ENCODE results near the gene TBR1.

TBR1 gene

DNA sequence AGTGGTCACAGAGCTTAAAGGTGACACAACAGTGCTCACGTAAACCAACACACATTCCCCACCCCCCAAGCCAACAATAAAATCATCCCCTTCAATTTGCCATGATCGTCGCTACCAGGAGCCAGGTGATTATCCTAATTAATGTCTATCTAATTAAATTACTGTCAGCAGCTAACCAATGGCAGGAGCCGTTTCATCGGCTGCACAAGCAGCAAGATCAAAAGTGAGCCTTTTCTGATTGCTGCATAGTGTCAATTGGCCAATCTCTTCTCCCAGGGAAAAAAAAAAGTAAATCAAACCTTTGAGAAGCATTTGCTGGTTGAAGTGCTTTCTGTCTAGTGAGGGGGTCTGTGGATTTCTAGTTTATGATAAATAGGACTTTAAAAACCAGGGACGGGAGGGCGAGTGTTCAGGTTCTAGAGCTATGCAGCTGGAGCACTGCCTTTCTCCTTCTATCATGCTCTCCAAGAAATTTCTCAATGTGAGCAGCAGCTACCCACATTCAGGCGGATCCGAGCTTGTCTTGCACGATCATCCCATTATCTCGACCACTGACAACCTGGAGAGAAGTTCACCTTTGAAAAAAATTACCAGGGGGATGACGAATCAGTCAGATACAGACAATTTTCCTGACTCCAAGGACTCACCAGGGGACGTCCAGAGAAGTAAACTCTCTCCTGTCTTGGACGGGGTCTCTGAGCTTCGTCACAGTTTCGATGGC lies at the start of gene TBR1:
Gene TBR1 (plus strand): TSS at position 311 of the 721 bp plus-strand sequence. CDS start 114 bp downstream, at position 425.
- no peak for DNase-seq (ENCODE audit: low read depth)

DNA sequence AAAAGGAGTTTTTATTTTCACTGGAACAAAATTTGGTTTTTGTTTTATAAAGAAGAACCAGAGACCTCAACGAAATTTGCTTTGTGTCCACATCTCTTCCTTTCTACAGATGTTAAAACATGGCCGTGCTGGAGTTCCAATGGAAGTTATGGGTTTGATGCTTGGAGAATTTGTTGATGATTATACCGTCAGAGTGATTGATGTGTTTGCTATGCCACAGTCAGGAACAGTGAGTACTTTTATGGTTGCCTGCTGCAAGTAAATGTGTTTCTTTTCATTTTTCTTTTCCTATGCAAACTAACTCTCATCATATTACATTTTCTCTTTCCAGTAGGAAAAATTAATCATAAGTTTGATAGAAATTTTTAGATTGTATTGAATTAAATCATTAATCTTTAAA lies 48.4 kb upstream of the TBR1 start:
- no peak for DNase-seq (ENCODE audit: low read depth)

DNA sequence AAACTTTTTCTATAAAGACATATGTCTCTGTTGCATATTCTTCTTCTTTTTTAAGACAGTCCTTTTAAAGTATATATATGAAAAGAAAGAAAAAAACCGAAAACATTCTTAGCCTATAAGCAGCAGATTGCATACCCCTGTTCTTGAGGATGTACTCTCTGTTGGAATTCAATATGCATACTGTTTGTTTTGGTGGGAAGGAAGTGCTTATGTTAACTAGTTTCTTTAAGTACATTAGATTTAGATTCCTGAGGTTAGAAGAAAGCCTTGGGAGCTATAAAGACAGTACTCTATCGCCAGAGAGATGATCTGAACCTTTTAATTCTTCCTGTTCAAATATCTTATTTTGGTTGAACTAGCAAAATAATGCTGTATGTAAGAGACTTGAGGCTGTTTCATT lies 46.8 kb upstream of the TBR1 start:
- no peak for DNase-seq (ENCODE audit: low read depth)

DNA sequence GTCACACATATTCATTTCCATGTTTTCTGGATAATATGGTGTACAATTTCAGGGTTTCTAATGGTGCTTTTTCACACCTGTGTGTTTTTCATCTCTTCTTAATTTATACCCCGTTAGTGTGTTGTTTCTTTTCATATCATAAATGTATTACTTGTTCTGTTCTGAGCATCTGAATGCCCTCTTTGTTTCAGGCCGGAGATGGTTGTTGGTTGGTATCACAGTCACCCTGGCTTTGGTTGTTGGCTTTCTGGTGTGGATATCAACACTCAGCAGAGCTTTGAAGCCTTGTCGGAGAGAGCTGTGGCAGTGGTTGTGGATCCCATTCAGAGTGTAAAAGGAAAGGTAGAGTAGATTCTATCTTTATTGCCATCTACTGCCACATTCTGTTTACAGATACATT lies 45.1 kb upstream of the TBR1 start:
- DNase-seq (ENCODE audit: low read depth), result no peak

DNA sequence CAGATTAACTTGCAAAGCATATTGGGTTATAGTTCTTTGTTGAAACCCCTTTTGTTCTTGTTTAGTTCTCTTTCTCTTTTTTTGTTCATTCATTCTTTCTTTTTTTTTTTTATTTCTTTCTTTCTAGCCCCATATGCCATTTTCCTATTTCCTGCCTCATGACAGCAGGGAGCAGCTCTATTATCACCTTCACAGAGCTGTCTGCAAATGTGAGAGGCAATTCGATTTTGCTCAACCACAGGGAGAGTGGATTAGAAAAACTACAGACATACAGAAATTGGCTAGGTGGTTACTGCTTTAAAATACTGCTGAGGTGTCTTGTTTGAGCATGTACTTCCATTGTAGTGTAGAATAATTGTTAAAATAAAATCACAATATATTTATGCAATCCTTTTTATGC lies 44.2 kb upstream of the TBR1 start:
- DNase-seq (ENCODE audit: low read depth), result no peak

DNA sequence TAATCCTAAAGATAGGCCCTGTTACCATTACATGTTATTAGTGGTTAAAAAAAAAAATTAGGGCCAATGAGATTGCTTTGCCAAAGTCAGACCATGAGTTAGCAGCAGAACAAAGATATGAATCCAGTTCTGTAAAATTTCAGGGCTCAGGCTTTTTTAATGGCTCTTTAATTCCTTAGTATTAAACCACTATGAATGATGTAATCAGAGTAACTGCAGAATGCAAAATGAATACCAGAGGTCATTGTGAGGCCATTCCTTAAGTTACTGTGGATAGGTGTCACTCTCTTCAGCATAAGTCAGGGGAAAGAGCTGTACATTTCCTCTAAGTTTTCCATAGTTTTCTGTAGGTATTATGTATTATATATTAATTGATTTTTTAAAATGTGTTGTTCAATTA lies 42.2 kb upstream of the TBR1 start:
- DNase-seq (ENCODE audit: low read depth), result no peak

DNA sequence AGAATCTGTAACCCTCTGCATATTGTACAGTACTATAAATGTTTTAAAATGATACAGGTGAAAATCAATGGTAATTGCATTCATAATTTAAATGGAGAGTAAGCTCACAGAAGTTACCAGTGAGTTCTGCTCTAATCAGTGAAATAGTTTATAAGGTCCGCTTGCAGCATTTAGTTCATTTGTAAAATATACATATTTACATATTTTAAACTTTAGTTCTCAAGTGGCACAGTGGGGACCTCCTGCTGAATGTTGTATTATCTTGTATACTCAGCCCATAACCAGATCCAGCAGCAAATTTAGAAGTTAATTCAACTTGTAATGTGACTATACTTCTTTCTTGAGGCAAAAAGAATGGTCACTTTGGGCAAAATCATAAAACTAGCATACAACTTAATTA lies 41.7 kb upstream of the TBR1 start:
- no peak for DNase-seq (ENCODE audit: low read depth)

DNA sequence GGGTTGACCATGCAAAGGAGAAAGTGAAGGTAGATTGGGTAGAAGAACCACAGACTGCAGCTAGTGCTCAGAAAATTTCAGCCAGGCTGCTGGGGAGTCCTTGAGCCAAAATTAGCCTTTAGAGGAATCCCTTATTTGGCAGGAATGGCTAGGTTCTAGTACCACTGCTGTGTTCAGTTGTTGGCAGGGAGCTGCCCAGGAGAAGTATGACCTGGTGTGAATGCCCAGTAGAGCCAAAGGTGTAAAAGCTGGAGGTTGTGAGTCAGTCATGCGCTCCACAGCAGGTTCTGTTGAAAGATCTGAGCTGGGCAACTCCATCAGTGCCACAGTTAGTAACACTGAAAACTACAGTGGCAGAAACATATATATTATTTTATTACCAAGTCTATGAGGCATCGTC lies 36.4 kb upstream of the TBR1 start:
- DNase-seq (ENCODE audit: low read depth), result no peak

DNA sequence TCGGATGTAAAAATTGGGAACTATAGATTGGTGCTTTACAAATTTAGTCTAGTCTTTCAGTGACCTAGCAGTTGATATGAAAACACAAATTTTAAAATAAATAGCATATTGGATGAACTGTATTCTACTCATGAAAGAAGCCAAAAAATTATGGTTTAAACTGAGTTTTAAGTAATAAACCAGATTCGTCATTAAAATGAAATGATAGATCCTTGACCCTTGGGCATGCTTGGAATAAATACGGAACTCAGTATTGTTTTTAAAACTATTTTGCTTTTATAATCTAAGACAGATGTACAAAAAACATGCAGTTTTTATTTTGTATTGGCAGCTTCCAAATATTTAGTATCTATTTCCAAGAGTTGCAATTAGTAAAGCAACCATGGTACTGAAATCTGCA lies 34.6 kb upstream of the TBR1 start:
- DNase-seq (ENCODE audit: low read depth), result no peak

DNA sequence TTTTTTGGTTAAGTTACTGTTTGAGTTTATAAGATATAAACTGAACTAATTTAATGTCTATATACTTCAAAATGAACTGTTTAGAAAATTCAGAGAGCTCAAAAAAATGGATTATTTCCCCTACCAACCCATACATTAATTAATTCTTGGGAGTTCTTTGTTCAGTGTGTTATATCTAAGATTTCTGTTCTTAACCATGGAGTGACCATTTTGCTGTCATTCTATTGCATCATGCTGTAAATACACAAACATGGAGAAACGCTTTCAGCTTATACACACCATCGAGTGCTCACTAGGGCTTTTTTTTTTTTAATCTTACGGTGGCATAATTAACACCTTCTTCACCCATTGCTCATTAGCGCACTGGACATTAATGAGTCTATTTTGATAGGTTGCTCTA lies 33.4 kb upstream of the TBR1 start:
- DNase-seq (ENCODE audit: low read depth), result no peak

DNA sequence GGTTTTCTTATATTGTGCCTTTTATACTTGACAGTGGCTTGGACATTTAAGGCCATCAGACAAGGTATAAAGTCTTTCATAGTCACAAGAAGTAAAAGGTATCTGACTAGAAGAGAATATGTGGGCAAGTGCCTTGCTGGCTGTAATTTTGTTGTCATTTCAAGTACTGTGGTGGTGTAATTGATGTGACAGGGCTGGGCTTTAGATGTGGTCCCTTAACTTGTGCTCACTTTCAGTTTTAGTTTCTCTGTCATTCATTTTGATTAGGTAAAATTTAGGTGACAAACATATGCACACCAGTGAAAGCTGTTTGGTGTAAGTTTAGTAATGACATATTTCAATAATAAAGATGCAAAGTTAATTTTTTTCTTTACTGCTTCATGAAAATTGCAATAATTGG lies 31.2 kb upstream of the TBR1 start:
- DNase-seq (ENCODE audit: low read depth), result no peak

DNA sequence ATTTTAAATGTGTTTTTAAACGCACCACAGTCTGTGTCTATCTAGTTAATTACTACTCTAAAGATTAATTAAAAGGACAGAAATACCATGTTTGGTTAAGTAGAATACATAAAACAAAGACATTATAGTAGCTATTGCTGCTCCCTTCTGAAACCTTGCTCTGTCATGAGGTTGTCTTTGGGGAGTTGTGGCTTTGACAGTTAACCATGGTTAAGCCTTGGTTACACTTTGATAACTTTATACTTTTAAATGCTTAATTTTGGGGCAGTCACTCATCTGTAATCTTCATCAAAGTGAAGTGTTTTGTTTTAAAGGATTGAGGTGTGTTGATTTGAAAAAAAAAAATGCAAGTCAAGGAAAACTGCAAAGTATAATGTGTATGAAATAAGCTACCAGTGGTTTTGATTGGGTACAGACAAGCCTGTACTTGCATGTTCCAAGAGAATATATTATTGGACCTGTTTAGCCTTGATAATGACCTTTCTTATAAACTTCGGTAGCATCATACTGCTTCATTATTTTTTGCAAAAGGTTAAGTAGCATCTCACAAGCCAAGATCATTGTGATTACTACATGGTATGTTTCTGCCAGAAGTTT lies 29.8 kb upstream of the TBR1 start:
- no peak for DNase-seq (ENCODE audit: low read depth)

DNA sequence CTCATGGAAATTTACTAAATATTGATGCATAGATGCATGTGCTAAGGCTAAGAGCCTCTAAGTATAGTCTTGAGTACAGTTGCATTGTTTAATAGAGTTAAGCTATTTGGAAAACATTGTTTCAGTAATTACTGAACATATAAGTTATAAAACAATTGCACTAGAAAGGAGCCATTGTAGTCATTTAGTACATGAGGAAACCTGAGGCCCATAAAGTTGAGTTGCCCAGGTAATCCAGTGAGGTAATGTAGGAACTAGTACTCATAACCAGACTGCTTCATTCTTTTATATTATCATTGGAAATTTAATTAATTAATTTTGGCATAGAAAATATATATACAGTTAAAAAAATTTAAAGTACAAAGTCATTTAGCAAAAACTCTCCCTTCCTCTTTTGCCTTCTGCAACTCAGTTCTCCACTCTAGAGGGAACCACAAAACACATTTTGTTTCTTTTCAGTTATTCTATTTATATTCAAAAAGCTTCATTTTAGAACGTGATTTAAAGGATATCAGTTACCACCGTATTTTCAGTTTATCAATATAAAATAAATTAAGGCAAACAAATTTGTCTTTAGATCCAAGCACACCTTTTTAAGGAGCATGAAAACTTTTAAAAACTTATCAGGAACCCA lies 27.8 kb upstream of the TBR1 start:
- DNase-seq (ENCODE audit: low read depth), result no peak

DNA sequence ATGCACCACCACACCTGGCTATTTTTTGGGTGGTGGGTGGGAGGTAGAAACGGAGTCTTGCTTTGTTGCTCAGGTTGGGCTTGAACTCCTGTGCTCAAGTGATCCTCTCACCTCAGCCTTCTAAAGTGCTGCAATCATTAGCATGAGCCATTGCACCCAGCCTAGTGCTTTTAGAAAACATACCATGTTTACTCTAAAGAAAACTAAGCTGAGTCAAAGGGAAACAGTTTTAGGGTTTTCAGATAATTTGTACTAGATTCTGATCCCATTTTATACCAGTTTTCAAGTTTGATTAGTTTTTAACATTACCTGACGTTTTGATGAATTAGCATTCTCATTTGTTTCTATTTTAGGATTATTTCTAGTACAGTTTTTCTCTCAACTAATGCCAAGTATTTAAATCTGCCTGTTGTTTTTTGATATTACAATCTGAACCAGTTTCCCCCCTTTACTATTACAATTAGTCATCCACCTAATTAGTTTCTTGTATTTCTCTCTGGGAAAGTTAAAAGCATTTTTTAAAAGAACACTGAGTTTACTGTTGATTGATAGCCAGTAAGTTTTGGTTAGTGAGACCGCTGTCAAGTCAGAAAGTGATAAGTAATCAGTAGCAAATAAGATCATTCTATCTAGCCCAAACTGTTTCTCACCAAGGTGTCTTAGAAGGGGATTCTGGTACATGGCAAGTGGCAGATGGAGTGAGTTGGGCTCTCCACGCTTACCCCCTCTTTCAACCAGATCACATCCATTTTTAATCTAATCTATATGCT lies 24.2 kb upstream of the TBR1 start:
- DNase-seq (ENCODE audit: low read depth), result no peak

DNA sequence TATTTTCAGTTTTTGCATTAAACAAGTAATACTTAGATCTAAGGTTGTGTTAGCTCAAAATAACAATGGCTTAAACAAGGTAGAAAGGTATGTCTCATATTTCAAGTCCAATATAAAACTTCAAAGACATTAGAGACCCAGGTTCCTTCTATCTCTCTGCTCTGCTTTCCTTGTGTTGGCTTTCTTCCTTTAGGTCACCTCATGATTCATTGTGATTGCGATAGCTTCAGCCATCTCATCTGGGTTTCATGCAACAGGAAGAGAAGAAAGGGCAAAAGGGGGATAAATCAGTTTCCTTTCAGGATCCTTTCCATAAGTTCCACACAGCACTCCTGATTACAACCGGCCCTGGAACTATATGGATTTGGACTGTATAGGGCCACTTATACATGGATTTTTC lies 16.0 kb upstream of the TBR1 start:
- no peak for DNase-seq (ENCODE audit: low read depth)

DNA sequence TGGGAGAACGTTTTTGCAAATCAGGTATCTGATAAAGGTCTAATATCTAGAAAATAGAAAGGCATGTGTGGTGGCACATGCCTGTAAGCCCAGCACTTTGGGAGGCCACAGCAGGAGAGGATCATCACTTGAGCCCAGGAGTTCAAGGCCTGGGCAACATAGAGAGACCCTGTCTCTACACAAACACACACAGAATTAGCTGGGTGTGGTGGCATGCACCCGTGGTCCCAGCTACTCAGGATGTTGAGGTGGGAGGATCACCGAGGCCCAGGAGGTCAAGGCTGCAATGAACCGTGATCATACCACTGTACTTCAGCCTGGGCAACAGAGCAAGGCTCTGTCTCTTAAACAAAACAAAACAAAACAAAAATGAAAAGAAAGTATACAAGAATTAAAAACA lies 13.8 kb upstream of the TBR1 start:
- DNase-seq (ENCODE audit: low read depth), result no peak

DNA sequence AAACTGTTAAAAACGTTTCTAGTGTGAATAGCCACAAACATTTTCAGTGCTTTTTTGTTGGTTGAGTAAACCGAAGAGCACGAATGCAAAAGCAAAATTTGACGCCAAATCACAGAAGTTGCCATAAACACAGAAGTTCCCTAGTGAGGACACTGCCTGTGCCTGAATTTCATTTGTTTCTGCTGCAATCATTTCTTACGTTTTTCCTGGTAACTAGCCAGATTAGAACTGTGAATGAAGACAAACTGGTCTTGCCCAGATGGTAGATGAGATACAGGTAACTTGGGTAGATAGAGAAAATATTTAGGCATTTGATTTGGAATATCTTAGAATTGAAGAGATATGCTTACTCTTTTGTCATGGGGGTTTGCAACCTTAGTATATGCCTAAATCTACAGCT lies 9.8 kb upstream of the TBR1 start:
- no peak for DNase-seq (ENCODE audit: low read depth)

DNA sequence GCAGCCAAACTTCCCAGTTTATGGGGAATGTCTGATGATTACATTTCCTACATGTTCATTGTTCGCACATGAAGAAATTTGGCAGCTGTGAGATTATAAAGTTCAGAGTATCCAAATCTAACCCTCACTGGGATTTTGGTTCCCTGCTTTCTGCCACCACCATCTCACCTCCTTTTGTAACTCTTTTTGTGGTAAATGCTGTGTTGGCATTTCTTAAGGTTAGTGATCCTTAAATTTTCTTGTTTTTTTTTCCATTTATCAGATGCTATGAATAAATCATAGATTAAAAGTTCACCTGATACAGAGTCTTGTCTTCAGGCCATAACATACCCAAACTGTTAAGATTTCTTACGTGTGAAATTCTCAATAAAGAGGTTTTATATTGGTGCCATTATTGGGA lies 8.5 kb upstream of the TBR1 start:
- DNase-seq (ENCODE audit: low read depth), result no peak

DNA sequence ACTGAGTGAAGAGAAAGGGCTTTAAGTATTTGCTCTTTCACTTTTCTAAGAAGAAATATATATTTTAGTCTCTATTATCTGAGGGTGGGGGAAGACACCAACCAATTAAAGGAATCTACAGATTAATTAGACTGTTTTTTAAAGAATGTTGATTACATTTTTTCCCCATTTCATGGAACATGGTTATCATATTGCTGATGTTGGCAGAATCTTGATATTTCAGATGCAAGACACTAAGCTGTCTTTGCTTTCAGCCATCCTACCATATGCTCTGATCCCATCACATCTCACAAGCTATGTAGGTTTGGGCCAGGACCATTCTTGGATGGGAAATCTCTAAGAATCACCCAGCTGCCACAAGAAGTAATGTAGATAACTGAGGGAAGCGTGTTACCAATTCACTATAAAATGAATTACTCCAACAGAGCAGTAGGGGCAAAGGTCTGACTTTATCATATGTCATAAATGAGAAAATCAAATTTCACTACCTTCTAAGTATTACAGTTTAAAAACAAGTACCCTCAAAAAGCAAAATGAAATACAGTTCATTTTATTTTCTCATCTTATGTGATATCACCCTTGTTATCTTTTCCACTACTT lies 6.7 kb upstream of the TBR1 start:
- no peak for DNase-seq (ENCODE audit: low read depth)

DNA sequence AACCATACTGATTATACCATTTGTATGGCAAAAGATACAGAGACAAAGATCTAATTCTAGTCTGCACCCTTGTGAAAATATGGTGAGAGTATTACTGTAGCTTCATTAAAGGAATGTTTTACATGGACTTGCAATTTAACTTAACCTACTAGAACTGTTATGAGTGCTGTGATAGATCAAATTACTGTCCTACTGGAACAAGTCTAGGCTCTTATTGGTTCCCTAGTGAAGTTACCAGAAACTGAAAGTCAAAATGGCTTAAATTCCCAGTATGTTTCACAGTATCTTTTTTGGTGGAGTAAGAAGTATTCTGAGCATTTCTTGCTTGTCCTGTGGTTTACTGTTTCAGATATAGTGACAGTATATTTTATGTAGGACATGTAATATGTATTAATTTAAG lies 3.8 kb upstream of the TBR1 start:
- no peak for DNase-seq (ENCODE audit: low read depth)

DNA sequence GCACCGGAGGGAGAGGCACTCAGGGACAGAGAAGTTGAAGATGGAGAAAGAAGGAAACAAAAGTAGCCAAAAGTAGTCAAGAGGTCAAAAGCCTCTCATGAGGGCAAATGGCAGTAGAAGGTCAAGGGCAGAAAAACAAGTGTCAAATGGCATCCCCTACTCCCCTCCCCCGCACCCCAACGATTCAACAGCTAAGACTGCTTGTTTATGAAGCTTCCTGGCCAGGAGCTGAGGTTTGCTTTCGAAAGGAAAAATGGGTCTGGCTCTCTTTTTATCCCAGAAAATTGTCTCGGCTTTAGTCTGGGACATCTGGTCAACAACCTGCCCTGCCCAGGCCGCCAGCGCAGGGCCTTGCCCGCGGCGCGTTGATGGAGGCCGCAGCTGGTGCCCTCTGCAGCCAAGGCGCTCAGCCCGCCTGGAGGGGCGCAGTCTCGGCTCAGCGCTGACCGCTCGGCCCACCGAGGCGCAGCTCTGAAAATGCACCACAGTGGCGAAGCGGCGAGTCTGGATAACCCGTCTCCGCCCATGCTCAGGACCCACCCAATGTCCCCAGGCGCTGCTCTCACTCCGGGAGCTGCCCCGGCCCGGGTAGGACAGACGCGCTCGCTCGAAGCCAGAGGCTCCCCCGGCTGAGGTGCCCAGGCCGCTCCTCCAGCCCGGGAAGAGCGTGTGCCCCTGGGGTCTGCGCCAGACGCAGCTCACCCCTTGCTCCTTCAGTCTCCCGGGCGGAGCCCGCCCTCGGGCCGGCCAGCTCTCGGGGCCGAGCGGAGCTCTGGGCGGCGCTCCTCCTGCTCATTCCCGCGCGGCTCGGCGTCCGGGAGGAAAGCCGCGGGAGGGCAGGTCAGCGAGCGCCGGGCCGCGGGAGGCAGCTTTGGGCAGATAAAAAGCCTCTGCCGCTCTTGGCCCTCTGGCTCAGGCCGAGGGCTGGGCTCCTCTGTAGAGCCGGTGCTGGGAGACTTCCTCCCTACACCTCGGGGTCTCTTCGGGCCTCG lies 1.8 kb upstream of the TBR1 start:
- DNase-seq (ENCODE audit: low read depth), result no peak

All from stimulated activated CD8-positive, alpha-beta memory T cell treated with anti-CD3 and anti-CD28 coated beads, Interleukin-4, amount 100 ng/mL, for 24 hours (primary cell).